ENCODE data around the gene OR6C70. TPM values are rescaled to one million over a fixed set of nuclear protein-coding genes. Genes with fewer than 3 reads are reported as not detected.
"Not testable (repeated sequence)": the region's sequence is repeated elsewhere in the genome, so short reads cannot be mapped to it uniquely, and the experiment has no call there.

The OR6C70 gene
- total and polyA plus RNA-seq, 2 of the 13 experiments (the other 11 are each of a cell fraction or from before 2014, with no cell fraction given), result not detected

DNA sequence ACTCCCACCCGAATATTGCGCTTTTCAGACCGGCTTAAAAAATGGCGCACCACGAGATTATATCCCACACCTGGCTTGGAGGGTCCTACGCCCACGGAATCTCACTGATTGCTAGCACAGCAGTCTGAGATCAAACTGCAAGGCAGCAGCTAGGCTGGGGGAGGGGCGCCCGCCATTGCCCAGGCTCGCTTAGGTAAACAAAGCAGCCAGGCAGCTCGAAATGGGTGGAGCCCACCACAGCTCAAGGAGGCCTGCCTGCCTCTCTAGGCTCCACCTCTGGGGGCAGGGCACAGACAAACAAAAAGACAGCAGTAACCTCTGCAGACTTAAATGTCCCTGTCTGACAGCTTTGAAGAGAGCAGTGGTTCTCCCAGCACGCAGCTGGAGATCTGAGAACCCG, 14.3 kb upstream of the OR6C70 start:
- peaks cover 13% of the 10 kb centered on the region for H3K4me1 ChIP-seq (ENCODE audit: insufficient read depth, low read length)
- POLR2A ChIA-PET; H4K20me1 ChIP-seq (ENCODE audit: insufficient read depth, low read length); H2AFZ ChIP-seq (ENCODE audit: low read length); FAIRE-seq; H3K27ac ChIP-seq (ENCODE audit: extremely low read length, insufficient read depth, low read length); BruUV-seq (replicated peaks); DNase-seq (ENCODE audit: low spot score); H3K9me3 ChIP-seq (ENCODE audit: low read length); H3K4me2 ChIP-seq (ENCODE audit: low read depth, low read length); in situ Hi-C loops (cut with HindIII; ENCODE audit: extremely low pct_ligation_motif_present, low pct_unique_long_range_greater_than_20kb); H3K36me3 ChIP-seq (replicated peaks in 1 of 2; ENCODE audit: control insufficient read depth in 1 of 2, insufficient read depth in 2 of 2, low read length in 2 of 2); H3K9ac ChIP-seq (ENCODE audit: insufficient read depth, low read depth, low read length); H3K27me3 ChIP-seq (ENCODE audit: control insufficient read depth in 1 of 2, insufficient read depth in 2 of 2, low read length in 2 of 2); H3K79me2 ChIP-seq (ENCODE audit: insufficient read depth, low read length); intact Hi-C loops (cut with micrococcal nuclease; ENCODE audit: unreplicated experiment); ATAC-seq; CTCF ChIA-PET (ENCODE audit: low intra/inter-chr PET ratio, low total read pairs); H3K4me3 ChIP-seq (replicated peaks in 1 of 3; ENCODE audit: insufficient read depth in 1 of 3, low read depth in 2 of 3, low read length in 3 of 3); TF ChIP-seq SOX13 (IDR thresholded peaks at IDR 0.05): not testable (repeated sequence)
- no CpG with 5 or more reads among the region's 13 CpGs for WGBS (ENCODE audit: low lambda C conversion rate)
- peak in 1 of 2 experiments; percentile 19; a peak in 1 of 4 replicates for TF ChIP-seq SOX13 (CRISPR knock-in tag; conservative IDR thresholded peaks at IDR 0.05 in 1 of 2, IDR thresholded peaks at IDR 0.05 in 1 of 2)
- peak; percentile 27; the same call in 1 of the 2 replicates for TF ChIP-seq SALL1 (CRISPR knock-in tag; IDR thresholded peaks at IDR 0.05)
- TF ChIP-seq ZNF281 (CRISPR knock-in tag; IDR thresholded peaks at IDR 0.05; ENCODE audit: borderline replicate concordance), result peak; percentile 94
- peak; percentile 44; the same call in 1 of the 2 replicates for TF ChIP-seq MTA1 (CRISPR knock-in tag; IDR thresholded peaks at IDR 0.05; ENCODE audit: borderline replicate concordance)
- peak; percentile 50; the same call in 1 of the 2 replicates for TF ChIP-seq ARID5B (CRISPR knock-in tag; IDR thresholded peaks at IDR 0.05)
- peak; percentile 61; the same call in 1 of the 2 replicates for TF ChIP-seq ZMYM4 (CRISPR knock-in tag; IDR thresholded peaks at IDR 0.05)
- TF ChIP-seq ZNF788 (CRISPR knock-in tag; IDR thresholded peaks at IDR 0.05; ENCODE audit: borderline replicate concordance), result 0 out of 2 replicates have a peak, but pooled peaks have one; percentile 24
- TF ChIP-seq, protein P1, sequence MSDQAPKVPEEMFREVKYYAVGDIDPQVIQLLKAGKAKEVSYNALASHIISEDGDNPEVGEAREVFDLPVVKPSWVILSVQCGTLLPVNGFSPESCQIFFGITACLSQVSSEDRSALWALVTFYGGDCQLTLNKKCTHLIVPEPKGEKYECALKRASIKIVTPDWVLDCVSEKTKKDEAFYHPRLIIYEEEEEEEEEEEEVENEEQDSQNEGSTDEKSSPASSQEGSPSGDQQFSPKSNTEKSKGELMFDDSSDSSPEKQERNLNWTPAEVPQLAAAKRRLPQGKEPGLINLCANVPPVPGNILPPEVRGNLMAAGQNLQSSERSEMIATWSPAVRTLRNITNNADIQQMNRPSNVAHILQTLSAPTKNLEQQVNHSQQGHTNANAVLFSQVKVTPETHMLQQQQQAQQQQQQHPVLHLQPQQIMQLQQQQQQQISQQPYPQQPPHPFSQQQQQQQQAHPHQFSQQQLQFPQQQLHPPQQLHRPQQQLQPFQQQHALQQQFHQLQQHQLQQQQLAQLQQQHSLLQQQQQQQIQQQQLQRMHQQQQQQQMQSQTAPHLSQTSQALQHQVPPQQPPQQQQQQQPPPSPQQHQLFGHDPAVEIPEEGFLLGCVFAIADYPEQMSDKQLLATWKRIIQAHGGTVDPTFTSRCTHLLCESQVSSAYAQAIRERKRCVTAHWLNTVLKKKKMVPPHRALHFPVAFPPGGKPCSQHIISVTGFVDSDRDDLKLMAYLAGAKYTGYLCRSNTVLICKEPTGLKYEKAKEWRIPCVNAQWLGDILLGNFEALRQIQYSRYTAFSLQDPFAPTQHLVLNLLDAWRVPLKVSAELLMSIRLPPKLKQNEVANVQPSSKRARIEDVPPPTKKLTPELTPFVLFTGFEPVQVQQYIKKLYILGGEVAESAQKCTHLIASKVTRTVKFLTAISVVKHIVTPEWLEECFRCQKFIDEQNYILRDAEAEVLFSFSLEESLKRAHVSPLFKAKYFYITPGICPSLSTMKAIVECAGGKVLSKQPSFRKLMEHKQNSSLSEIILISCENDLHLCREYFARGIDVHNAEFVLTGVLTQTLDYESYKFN (CRISPR knock-in tag; conservative IDR thresholded peaks at IDR 0.05), result 0 out of 2 replicates have a peak, but pooled peaks have one; percentile 22
- TF ChIP-seq, protein P2, sequence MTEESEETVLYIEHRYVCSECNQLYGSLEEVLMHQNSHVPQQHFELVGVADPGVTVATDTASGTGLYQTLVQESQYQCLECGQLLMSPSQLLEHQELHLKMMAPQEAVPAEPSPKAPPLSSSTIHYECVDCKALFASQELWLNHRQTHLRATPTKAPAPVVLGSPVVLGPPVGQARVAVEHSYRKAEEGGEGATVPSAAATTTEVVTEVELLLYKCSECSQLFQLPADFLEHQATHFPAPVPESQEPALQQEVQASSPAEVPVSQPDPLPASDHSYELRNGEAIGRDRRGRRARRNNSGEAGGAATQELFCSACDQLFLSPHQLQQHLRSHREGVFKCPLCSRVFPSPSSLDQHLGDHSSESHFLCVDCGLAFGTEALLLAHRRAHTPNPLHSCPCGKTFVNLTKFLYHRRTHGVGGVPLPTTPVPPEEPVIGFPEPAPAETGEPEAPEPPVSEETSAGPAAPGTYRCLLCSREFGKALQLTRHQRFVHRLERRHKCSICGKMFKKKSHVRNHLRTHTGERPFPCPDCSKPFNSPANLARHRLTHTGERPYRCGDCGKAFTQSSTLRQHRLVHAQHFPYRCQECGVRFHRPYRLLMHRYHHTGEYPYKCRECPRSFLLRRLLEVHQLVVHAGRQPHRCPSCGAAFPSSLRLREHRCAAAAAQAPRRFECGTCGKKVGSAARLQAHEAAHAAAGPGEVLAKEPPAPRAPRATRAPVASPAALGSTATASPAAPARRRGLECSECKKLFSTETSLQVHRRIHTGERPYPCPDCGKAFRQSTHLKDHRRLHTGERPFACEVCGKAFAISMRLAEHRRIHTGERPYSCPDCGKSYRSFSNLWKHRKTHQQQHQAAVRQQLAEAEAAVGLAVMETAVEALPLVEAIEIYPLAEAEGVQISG (CRISPR knock-in tag; IDR thresholded peaks at IDR 0.05), result peak; percentile 24; the same call in 1 of the 2 replicates
